GM19035 (cell line): ENCODE data around the gene IQSEC1.

Experiments
- ATAC-seq: cut with Tn5 transposase; IDR thresholded peaks from one replicate; pipeline ENCODE4 v1.9.1; 2021; ENCODE audit not compliant: unreplicated experiment

Gene IQSEC1

GRCh38 chr3:13051581-13051980 is 21.6 kb downstream of the IQSEC1 start:
- ATAC-seq, result no peak

GRCh38 chr3:13051066-13051465 is 22.2 kb downstream of the IQSEC1 start:
- ATAC-seq, result no peak

GRCh38 chr3:13050446-13050845 is 22.8 kb downstream of the IQSEC1 start:
- ATAC-seq, result no peak

DNA sequence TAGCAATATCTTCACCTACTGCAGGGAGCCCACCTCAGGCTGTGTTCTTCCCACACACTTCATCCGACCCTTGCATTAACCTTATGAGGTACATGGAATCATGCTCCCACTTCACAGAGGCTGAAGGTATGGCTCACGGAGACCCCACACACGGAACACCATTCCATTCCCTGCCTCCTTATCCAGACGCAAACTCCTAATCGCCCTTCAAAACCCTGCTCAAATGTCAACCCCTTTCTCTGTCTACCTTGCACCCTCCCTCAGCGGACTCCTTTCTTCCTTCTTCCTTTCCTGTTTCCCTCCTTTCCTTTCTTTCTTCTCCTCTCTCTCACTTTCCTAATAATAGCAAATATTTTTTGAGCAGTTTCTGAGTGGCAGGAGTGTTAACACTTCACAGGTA is 23.8 kb downstream of the IQSEC1 start:
- no peak for ATAC-seq

- ATAC-seq, result no peak
These were observed 25.7 kb downstream of the IQSEC1 start for GRCh38 chr3:13047296-13048165.

- ATAC-seq, result peak; percentile 21
These were observed 26.5 kb downstream of the IQSEC1 start for GRCh38 chr3:13046569-13047274.

- ATAC-seq, result peak; percentile 86
These were observed 27.2 kb downstream of the IQSEC1 start for GRCh38 chr3:13045904-13046568.

- peak; percentile 1 for ATAC-seq
These were observed 27.9 kb downstream of the IQSEC1 start for GRCh38 chr3:13045241-13045903.

DNA sequence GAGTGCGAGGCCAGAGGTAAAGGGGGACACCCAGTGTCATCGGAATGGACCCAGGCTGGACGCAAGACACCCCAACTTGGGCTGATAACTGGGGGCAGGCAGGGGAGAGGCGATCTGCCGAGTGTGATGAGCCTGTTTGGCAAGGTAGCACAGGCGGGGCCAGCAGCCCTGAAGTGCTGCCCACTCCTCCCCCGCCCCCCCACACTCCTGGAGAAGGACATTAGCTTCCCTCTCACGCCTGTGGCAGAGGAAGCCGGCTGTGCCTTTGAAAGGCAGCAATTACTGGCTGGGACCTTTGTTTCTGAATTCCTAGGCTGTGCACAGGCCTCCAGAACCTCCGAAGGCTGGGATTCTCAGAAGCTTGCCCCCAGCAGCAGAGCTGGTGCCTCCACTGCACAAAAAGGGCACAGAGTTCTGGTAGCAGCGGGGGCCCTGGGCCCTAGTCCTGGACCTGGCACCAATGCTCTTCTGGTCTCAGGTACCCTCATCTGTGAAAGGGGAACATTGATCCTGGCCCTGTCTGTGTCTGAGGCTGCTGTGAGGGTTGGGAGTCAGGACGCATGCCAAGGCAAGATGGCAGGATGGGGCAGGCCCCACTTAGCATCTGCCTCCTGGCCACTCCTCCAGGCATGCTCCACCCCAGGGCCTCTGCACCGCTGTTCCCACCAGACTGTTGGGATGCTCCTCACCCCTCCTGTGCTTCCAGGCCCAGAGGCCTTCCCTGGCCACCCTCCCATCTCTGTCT is 28.6 kb downstream of the IQSEC1 start:
- no peak for ATAC-seq

DNA sequence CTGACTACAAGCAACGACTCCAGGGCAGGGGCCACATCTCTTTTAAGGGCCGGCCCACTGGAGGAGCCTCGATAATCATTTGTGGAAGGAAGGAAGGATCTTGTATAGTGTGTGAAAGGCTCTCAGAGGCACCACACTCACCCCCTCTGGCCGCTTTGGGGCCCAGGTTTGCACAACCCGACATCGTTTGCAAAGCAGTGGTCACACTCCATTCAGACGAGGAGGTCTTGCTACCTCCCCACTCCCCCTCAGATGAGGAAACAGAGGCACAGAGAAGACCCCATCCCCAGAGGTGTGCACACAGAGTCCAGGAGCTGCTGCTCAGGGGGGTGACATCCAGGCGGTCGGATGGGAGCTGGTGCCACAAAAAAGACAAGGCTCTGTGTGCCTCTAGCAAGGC is 29.6 kb downstream of the IQSEC1 start:
- no peak for ATAC-seq

DNA sequence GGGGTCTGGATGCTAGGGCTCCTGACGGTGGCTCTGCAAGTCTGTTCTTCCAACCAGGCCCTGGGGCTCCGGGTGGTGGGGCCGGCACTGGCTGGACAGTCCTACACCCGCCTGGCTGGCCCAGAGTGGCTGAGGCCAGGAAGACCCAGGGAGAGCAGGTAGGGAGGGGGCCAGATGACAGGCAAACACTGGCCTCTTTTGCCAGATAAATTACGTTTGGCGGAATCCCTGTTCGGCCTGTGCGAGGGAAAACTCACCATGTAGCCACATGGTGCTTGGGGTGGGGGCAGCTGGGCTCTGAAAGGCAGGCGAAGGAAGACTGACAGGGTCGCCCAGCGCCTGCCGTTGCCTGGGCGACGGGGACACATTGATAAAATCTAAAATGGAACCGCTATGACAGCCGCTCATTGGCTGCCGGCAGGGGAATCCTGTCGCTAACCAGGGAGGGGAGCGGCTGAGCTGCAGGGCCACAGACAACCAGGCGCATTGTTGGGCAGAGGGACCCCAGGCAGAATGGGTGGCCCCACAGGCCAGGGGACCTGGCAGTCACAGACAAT is 30.4 kb downstream of the IQSEC1 start:
- no peak for ATAC-seq

DNA sequence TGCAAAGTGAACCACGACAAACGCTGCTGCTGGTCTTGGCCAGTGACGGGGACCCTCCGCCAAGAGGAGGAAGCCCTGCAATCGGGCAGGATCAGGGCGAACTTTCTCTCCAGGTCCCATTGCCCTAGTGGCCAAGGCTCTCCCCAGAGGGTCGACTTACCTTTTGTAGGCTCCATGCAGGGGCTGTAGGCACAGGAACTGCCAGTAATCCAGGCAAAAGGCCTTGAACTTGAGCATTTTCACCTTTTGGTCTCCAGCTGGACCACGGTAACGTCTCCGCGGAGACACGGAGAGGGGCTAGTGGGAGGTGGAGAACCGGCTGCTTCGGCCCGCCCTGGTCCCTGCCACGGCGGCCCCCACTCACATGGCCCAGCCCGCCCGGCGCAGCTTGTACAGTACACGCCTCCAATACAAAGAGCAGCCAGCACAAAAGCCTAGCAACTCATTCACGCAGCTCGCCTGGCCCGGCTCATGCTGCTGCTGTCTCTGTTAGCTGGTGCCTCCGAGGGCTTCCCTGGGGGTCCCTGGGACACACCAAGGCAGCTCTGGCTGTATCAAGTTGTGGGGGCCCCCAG is 31.0 kb downstream of the IQSEC1 start:
- no peak for ATAC-seq

- ATAC-seq, result no peak
These were observed 32.0 kb downstream of the IQSEC1 start for GRCh38 chr3:13041113-13041776.

GRCh38 chr3:13040361-13041074 is 32.7 kb downstream of the IQSEC1 start:
- peak; percentile 96 for ATAC-seq

DNA sequence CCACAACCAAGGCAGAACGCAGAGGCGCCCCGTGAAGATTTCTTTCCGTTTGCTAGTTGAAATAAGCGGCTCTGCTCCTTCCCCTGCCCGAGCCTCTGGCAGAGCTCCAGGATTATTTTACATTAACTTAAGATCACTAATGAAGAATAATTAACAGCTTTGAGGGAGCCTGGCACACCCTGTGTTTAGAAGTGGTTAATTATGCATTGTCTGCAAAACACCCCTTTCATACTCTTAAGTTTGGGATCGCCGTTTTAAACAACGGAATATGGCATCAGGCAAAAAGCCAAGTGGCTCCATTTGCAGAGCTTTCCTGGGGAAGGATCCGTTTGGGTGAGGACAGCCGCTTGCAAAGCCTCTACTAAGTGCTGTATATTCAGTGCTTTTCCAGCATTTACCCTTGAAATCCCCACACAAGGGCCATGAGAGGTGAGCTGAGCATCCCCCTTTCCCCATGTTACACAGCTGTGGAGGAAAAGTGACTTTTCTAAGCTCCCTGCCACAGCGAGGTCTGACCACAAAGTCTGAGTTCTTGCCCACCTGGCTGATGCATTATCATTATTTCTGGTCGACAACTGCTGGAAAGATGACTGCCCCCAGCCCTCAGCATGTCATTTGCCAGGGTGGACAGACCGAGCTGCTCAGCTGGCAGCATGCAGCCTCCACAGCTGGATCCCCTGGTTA is 33.9 kb downstream of the IQSEC1 start:
- no peak for ATAC-seq

GRCh38 chr3:13037458-13038117 is 35.6 kb downstream of the IQSEC1 start:
- ATAC-seq, result no peak

- ATAC-seq, result no peak
These were observed 38.4 kb downstream of the IQSEC1 start for GRCh38 chr3:13034861-13035260.
